GM12874 (cell line): ENCODE data around the gene OR8K1.

Experiments used
- CTCF ChIP-seq: IDR thresholded peaks from 2 replicates; pipeline ENCODE4 v1.5.1; 2011; ENCODE audit warnings: low read depth, mild to moderate bottlenecking, control low read depth, low read length, moderate library complexity; ENCODE audit not compliant: insufficient read depth

OR8K1 gene

GRCh38 chr11:56345739-56346138 lies at the start of gene OR8K1:
TSS of gene OR8K1 (plus strand) at chr11:56346039. CDS start at chr11:56346039, 0 bp downstream.
- TF ChIP-seq CTCF, result no peak

- no peak for TF ChIP-seq CTCF
Measured at GRCh38 chr11:56296898-56297297, 48.9 kb upstream of the OR8K1 start.

- no peak for TF ChIP-seq CTCF
Measured at GRCh38 chr11:56307836-56308235, 38.0 kb upstream of the OR8K1 start.

DNA sequence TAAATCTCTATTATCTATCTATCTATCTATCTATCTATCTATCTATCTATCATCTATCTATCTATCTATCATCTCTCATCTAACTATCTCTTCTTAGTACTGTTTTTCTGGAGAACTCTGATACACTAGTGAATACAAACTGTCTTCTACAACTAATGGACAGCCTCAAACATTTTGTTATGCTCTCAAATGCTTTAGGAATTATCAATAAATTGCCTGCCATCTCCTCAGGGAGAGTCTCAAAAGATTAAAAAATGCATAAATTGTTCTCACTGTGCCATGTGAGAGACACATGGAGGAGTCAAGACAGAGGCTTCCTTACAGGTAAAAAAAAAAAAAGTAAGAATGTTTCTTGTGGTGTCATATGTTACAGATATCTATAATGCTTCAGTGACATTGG lies 31.0 kb upstream of the OR8K1 start, which contains the start of gene OR8K3:
TSS of gene OR8K3 (plus strand) at position 301 of the 400 bp plus-strand sequence. CDS start 3,163 bp downstream, outside the sequence.
- no peak for TF ChIP-seq CTCF

DNA sequence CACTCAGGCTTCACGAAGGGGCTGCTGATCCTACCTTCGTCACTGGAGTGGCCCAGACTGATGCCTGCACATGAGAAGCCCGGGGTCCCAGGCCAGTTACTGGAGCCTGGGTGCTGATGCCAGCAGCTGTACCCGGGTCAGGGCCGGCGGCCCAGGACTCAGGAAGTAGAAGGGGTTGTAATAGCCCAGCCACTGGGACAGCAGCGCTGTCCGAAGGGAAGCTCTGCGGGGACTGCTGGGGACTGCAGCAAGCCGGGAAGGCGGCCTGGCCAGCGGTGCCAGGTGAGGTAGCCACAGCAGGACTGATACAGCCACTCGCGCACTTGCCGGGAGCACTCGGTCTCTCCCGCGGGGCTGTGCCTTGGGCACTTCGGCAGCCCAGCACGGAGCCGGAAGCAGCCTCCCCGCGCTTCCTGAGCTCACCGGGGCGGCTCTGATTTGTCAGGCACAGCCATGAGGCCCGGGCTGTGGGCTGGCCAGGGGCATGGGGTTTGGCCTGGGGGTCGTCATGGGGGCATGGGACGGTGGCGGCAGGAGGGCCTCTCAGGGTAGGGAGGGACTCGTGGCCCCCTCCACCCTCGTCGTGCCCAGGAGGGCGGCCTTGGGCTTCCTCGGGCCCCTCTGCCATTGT lies 13.9 kb upstream of the OR8K1 start:
- TF ChIP-seq CTCF, result no peak

GRCh38 chr11:56333156-56333555 lies 12.7 kb upstream of the OR8K1 start:
- TF ChIP-seq CTCF, result no peak

DNA sequence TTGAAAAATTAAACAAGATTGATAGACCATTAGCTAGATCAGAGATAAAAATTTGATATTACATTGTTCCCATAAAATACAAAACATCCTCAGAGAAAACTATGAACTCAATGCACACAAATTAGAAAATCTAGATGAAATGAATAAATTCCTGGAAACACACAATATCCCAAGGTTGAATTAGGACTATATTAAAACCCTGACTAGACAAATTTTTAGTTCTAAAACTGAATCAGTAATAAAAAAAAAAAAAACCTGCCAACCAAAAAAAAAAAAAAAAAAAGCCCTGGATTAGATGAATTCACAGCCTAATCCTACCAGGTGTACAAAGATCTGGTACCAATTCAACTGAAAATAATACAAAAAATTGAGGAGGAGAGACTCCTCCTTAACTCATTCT lies 5.5 kb upstream of the OR8K1 start:
- TF ChIP-seq CTCF, result no peak
